HG02938 (cell line): ENCODE data around the gene WHRN.

ENCODE experiments used
- ATAC-seq: cut with Tn5 transposase; IDR thresholded peaks from one replicate; pipeline ENCODE4 v1.9.1; 2021; ENCODE audit warnings: mild to moderate bottlenecking, moderate library complexity; ENCODE audit not compliant: unreplicated experiment

Gene WHRN

GRCh38 chr9:114451707-114452031 lies 53.6 kb downstream of the WHRN start:
- ATAC-seq: no peak

GRCh38 chr9:114450833-114451706 lies 54.2 kb downstream of the WHRN start:
- ATAC-seq: no peak

GRCh38 chr9:114450181-114450580 lies 55.1 kb downstream of the WHRN start:
- ATAC-seq: no peak

DNA sequence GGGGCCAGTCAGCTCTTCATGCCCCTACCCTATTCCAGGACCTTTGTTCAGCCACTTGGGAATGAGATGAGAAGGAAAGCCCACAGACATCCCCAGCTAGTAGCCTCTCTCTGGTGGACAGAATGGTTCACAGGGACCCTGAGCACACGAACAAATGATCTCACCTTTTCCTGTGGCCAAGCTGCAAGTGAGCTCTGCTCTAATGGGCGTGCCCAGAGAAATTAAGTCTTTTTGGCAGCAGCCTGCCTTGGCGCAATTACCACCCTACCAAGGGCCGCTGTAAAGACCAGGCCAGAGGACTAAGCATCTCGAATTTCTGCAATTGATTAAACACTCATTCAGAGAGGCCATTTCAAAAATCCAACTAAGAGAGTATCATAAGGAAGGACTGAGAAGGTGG lies 56.0 kb downstream of the WHRN start:
- no peak for ATAC-seq

DNA sequence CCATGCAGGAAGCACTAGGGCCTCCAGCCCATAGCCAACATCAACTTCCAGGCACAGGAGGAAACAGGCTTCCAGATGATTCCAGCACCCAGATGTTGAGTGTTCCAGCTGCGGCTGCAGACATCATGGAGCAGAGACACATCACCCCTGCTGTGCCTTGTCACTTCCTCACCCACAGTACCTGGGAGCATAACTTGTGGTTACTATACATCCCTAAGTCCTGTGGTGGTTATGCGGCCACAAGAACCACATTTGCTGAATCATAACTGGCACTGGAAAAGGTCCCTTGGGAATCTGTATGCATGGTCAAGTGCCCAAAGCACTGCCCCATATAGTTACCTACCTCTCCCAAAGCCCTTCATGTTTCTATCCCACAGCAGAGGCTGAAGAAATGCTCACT lies 56.6 kb downstream of the WHRN start:
- ATAC-seq: no peak

DNA sequence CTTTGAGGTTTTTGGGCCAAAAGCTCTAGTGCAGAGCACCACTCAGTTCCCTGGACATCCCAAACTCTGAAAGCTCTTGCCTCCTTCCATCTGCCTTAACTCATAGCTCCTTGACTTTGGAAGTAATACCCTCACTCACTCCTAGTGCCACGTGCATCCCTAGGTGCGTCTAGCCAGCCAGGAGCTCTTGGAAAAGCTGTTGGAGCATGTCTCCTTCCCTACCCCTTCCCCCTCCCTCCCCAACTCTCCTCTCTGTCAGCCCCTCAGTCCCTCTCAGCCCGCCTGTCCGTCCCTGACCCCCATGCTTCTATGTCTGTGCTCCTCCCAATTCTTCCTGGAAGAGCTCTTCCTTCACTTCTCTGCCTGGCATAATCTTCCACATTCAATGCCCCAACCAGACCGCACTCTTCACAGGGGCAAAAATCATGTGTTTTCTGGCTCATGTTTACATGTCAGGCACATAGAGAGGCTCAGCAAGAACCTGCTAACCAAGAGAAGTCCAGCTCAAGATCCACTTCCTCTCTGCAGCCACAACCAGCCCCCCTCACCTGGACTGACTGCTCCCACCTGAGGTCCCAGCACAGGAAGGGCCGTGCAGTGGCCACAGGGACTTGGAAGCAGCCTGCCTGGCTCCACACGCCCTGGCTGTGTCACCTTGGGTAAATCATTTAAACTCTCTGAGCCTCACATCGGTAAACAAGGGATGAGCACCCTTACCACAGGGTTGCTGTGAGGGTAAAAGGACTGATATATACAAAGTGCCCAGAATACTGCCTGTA lies 58.4 kb downstream of the WHRN start:
- no peak for ATAC-seq

- ATAC-seq: no peak
Observed at GRCh38 chr9:114446036-114446435, 59.2 kb downstream of the WHRN start.

DNA sequence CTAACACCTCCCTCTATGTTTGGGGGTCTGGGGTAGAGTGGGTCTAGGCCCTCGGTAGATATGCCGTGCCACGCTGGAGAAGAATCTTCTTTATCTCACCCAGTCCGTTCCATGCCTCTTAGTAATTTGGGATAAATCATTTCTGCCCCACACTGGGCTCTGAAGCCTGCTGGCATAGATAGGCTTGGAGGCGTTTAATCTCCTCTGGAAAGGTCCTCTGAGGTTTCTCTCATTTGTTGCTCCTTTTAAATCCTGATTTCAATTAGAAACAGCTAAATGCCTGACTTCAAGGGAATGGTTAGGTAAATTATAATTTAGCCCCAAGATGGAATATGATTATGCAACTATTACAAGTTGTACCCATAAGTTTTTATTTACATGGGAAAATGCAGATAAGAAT lies 59.7 kb downstream of the WHRN start:
- ATAC-seq: no peak

DNA sequence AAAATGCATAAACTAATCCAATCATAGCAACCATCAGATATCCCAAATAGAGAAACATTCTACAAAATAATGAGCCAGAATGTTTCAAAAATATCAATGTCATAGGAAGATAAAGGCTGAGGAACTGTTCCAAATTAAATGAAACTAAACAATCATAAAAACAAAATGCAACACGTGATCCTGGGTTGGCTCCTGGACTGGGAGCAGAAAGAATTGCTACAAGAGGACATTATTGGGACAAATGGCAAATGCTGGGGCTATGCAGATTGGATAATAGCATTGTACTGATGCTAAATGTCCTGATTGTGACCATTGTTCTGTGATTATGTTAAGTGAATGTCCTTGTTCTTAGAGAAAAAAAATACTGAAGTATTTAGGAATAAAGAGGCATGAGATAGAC lies 63.3 kb downstream of the WHRN start:
- no peak for ATAC-seq

GRCh38 chr9:114437401-114437893 lies 67.8 kb downstream of the WHRN start:
- no peak for ATAC-seq

- ATAC-seq: no peak
Observed at GRCh38 chr9:114434878-114435311, 70.4 kb downstream of the WHRN start.

- ATAC-seq: peak; percentile 81
Observed at GRCh38 chr9:114433720-114434255, 71.5 kb downstream of the WHRN start.

DNA sequence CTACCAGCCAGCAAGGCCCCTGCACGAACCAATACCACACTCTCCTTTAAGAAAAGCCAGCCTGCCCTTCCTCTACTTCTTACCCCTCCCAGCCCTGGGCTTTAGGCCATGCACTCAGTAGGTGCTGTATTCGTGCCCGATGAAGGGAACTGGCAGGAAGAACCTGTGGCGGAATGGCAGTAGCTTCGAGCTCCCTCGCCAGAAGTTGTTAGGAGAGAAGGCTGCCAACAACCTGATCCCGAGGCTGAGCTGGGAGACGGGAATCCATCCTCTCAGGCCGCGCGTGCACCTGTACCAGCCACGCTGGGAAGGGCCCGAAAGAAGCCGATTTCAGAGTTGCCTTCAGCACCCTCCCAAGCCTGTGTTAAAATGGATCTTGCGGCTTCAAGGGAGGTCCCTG lies 72.2 kb downstream of the WHRN start:
- no peak for ATAC-seq

GRCh38 chr9:114432323-114433067 lies 72.8 kb downstream of the WHRN start:
- no peak for ATAC-seq

- no peak for ATAC-seq
Observed at GRCh38 chr9:114431770-114432169, 73.5 kb downstream of the WHRN start.

GRCh38 chr9:114431003-114431402 lies 74.3 kb downstream of the WHRN start:
- ATAC-seq: no peak

DNA sequence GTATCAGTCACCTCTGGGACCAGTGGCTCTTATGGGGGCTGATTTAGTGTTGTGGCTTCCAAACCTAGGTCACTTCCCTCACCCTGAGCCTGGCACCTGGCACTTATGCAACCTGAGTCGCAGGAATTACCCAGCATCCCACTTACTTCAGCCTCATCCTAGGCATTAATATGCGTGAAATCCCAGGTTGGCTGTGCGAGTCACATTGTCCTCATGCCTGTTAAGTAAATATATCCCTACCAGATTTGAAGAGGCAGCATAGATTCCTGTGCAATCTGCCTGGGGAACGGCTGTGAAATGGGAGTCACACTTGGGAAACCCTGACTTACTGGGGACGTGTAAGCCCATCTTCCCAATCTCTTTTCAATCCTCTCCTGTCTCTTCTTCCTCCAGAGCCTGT lies 74.8 kb downstream of the WHRN start:
- ATAC-seq: no peak

DNA sequence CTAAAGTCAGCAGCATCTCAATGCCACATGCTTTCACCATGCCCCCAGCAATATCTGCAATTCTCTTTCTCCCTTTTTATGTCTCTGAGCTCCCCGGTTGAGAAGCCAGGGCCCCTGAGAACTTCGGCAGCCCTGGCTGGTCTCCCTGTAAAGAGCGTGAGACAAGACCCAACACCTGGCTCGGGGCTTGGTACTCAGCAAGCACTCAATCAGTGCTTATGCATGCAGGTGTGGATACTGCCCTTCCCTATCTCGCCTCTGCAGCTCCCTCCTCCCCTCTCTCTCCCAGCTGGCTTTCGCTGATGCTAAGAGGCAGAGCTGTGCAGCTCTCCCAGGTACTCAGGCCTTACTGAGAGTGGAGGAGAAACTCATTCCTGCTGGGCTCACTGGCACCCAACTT lies 75.8 kb downstream of the WHRN start:
- ATAC-seq: no peak

DNA sequence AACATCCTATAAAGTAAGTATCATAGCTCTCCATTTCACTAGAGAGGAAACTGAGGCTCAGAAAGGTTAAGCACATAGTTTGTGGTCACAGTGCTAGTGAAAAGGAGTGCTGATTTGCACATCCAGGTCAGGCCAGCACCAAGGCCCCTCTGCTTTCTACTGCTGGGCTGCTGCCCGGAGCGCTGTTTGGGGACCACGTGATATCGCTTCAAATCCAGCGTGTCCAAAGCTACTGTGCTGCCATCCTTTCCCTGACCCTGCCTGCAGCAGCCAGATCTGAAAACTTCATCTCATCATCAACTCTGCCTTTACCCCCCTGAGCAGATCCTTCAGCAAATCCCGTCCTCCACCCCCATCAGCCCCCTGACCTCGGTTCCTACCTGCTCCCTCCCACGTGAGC lies 76.8 kb downstream of the WHRN start:
- no peak for ATAC-seq

- ATAC-seq: no peak
Observed at GRCh38 chr9:114427644-114428043, 77.6 kb downstream of the WHRN start.
